GM18861 (cell line): Measurements from ENCODE around the gene NR2C2.

ENCODE experiments used
- ATAC-seq: cut with Tn5 transposase; IDR thresholded peaks from one replicate; pipeline ENCODE4 v1.9.1; 2021; ENCODE audit not compliant: unreplicated experiment

The NR2C2 gene

GRCh38 chr3:15015456-15015855 lies 68.1 kb downstream of the NR2C2 start:
- ATAC-seq: no peak

DNA sequence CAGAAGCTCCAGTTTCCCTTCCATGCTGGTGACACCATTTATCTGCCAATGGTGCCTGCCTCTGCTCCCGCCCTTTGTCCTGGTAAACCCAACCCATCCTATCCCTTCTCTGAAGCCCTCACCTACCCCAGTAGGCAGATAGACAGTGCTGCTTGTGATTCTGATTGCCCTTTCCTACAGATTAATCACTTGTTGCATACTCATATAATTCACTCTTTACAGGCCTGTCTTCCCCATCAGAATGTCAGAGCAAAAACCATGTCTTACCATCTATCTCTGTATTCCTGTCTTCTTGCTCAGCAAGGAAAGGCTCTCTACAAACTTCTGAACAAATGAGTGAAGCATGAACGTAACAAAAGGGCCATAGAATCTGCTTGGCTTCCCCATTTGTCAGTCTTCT lies 69.8 kb downstream of the NR2C2 start:
- no peak for ATAC-seq

- ATAC-seq: no peak
These were observed 75.9 kb downstream of the NR2C2 start for GRCh38 chr3:15023249-15023648.

- no peak for ATAC-seq
These were observed 76.3 kb downstream of the NR2C2 start for GRCh38 chr3:15023719-15024118.

DNA sequence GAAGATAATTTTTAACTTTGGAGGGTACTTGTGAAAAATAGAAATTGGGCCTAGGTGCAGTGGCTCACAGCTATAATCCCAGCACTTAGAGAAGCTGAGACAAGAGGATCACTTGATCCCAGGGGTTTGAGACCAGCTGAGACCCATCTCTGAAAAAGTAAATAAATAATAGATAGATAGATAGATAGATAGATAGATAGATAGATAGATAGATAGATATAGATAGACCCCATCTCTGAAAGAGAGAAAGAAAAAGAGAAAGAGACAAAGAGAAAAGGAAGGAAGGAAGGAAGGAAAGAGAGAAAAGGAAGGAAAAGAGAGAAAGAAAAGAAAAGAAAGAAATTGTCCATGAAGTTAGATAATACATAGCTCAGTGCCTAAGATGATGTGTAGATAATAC lies 82.2 kb downstream of the NR2C2 start:
- ATAC-seq: no peak

GRCh38 chr3:15032650-15033049 lies 85.3 kb downstream of the NR2C2 start:
- ATAC-seq: no peak

DNA sequence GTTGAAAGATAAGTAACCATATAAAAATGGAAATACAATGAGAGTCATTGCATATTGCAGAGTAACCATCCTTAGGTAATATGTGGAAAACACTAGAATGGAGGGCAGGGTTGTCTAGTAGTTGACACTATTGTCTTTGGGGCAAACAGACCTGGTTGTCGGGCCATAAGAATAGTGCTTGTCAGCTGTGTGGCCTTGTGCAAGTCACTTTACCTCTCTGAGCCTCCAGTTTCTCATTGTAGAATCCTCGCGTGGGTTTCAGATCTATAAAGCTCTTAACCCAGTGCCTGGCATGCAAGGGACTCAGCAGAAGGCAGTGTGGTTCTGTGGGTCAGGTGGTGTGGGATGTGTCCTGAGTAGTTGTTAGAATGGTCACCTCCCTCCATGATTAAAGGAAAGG lies 85.7 kb downstream of the NR2C2 start:
- ATAC-seq: no peak

DNA sequence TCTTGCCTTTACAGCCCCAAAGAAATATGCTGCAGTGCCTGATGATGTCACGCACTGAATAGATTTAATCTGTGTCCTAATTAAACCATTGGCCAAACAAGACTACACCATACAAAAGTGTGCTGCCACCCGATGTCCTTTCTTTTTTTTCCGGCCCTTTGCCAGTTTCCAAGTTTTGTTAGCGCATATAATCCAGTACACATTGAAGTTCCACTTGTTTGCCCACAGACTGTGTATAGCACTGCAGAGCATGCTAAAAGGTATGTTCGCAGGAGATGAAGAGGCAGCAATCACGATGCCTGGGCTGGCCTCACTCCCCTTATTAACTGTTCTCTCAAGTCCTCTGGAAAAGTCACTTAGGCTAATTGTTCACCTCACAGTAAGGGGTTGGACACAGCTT lies 90.9 kb downstream of the NR2C2 start:
- ATAC-seq: no peak

DNA sequence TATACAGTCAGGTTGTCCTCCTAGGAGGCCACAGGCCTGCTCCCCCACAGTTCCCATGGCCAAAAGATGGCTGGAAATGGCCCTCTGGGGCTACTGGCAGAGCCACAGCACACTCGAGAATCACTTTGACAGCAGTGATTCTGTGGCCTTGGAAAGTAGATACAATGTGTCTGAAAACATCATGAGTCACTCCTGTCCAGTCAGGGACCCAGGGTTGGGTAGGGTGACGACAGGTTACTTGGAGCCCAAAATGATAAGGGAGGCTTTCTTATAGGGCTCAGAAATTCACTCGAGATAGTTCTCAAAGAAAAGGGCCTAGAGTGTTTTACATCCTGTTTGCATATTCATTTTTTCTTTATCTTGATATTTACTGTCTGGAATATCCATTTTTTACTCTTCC lies 93.5 kb downstream of the NR2C2 start:
- no peak for ATAC-seq

DNA sequence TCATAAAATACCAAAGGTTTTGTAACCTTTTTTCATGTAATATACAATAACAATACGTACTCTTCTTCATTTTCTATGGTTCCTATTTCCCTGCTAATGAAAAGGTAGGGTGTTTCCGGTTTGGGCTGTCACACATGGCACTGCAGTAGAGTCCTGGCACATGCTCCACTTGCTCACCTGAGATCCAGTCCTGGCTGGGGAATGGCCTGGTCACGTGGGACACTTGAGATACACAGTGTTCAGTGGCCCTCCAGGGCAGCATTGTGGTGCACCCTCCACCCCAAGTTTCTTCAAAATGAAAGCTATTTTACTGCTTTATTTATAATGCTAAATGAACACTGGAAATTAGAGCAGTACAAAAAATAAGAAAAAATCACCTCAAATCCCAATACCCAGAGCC lies 94.6 kb downstream of the NR2C2 start:
- ATAC-seq: no peak

- ATAC-seq: no peak
These were observed 95.6 kb downstream of the NR2C2 start for GRCh38 chr3:15042936-15043335.

DNA sequence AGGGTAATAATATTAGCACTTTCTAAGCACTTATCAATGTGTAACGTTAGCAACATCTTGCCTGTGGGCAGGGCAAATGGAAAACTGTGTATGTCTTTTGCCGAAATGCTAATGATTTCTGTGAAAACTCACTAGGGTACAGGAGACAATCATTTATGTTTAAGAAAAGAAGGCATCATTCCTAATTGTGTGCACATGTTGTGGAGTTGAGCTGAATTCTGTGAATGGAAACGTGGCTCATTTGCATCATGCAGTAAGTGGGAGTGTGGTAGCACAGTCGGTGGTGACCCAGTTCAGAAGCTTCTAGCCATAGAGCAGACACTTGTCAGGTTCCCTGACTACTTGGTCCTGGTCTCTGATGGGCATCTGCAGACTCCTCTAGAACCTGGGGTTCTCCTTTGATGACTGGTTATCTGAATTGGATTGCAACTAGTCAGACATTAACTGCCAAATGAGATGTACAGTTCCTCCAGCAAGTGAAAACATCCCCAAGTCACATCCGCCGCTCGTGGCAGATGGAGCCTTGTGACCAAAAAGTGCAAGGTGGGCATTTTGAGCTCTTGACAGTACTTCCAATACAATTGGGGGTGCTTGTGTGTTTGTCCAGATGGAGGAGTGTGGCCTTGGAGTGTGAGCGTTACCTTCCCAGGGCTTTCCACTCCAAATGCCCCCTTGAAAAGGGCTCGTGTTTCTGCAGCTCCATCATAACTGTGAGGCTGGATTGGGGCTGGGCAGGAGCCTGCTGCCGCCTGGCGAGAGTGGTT lies 96.2 kb downstream of the NR2C2 start:
- ATAC-seq: no peak

DNA sequence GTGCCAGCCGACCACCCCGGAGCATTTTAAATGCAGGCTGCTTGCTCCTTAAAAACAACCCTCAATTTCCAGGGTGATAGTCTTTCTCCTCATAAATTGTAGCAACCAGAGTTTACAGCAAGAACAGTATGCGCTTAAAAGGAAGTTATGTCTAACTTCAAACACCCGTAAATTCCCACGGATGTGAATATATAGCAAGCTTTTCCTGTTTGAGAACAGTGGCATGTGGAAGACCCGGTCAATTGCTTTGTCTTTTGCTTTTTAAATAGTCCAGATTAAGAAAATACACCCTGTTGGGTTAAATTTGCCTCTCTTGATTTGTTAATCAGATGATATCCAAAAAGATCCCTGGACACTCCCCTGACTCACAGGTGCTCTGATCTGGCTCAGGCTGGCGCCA lies 96.9 kb downstream of the NR2C2 start:
- no peak for ATAC-seq

- no peak for ATAC-seq
These were observed 98.3 kb downstream of the NR2C2 start for GRCh38 chr3:15045667-15046066.

GRCh38 chr3:15049584-15049983 lies 102.2 kb downstream of the NR2C2 start:
- ATAC-seq: no peak

GRCh38 chr3:15050405-15051092 lies 103.2 kb downstream of the NR2C2 start:
- ATAC-seq: peak; percentile 78

GRCh38 chr3:15051531-15051930 lies 104.1 kb downstream of the NR2C2 start:
- ATAC-seq: peak; percentile 52

DNA sequence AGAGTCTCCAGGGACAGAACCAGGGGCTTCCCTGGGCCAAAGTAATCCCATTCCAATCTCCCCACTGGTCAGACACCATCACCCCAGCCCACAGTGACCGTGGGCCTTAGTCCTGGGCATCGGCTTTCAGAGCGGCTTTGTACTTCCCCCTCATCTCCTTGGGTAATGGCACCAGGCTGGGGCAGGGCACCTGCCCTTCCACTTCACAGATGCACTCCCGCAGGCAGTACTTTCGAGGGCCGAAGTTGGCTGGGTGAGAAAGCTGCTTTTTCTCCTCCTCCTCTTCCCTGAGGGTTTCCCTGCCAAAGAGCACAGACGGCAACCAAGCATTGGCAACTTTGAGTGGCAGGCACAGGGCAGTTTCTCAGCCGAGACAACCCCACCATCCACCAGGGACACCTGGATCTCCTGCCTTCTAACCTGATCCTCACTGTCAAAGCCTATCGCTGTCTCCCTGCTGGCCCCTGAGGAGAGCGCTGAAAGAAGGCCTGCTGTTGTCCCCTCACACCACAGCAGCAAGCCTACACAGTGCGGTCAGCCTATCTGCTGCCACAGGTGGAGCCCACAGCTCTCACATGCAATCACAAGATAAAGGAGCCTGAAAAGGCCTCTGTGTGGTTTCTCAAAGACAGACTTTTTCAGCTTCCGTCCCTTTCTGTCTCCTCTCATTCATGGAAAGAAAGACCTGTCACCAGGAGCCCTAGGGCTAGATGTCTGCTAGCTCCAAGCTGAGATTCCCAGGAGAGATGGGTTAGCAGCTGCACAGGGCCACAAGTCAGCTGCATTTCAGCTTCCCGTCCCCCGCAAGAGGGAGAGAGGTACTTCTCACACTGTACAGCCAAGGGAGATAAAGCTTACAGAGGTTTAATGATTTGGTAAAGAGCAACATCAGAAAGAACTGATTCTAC lies 105.2 kb downstream of the NR2C2 start:
- ATAC-seq: no peak

DNA sequence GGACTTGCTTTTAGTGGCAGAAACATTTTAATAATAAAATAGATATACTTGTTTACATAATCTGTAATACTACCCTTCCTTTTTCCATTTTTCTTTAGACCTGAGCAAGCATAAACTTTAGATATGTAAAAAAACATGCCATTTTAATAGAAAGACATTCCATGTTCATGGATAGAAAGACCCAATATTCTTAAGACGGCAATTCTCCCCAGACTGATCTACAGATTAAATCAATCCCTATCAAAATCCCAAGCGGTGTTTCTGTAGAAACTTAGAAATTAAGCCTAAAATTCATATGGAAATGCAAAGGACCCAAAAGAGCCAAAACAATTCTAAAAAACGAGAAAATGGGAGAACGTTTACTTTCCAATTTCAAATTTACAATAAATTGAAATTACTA lies 106.2 kb downstream of the NR2C2 start:
- no peak for ATAC-seq

DNA sequence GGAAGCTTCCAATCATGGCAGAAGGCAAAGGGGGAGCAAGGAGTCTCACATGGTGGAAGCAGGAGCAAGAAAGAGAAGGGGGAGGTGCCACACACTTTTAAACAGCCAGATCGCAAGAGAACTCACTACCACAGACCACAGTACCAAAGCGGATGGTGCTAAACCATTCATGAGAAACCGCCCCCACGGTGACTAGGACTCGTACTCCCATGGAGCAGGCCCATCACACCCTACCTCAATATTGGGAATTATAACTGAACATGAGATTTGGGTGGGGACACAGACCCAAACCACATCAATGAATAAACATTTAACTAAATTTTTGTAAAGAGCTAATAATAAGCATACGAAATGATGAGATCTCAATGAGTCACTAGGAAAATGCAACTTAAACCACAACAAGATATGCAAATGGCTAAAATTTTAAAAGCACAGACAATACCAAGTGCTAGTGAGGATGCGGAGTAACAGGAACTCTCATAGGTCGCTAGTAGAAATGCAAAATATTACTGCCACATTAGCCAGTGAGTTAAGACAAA lies 107.7 kb downstream of the NR2C2 start:
- peak; percentile 43 for ATAC-seq

DNA sequence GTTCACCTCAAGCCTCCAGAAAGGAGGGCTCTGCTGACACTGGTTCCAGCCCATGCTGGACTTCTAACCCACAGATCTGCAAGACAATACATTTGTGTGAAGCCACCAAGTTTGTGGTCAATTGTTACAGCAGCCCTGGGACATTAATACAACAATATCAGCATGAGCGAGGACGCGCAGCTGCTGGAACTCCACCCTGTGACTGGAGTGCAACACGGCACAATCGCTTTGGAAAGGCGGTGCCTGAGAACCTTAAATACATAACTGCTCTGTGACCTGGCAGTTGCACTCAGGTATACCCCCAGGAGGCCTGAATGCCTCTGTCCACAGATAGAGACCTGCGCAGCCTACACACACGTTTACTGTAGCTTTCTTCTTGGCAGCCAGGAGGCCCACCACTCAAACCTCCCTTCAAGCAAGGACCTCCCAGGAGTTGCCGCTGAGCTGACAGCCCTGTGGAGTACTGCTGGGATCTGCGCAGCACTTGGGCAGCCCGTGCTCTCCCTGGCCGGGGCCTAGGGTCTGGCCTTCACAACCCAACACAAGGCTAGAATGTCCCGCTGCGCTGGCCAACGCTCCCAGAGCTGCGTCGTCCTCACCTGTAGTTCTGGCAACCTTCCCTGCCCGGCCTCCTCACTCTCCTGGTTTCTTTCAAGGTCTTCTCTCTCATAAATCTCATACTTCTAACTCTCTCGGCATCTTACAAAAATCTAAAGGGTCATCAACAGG lies 109.5 kb downstream of the NR2C2 start:
- ATAC-seq: no peak
